Fibroblast of lung (primary cell): ENCODE data around the gene CALM1. TPM values are rescaled to one million over a fixed set of nuclear protein-coding genes. Genes with fewer than 3 reads are reported as not detected.
A peak's percentile ranks its signal among the peaks of the same experiment; 100 is the strongest.

Experiments used
- DNase-seq, 2 donors: peaks; one replicate each; pipeline versions ENCODE4 v3.0.0 to v3.0.0-alpha.2; 2010; ENCODE audit warnings: low read depth in 2 of 2
- H2AFZ ChIP-seq: 2 replicates; pipeline ENCODE4 v1.5.1; 2012; ENCODE audit warnings: low read length, control low read depth, inconsistent platforms
- H3K27ac ChIP-seq: 2 replicates; pipeline ENCODE4 v1.5.1; 2011; ENCODE audit warnings: low read length, control low read depth; ENCODE audit not compliant: insufficient read depth
- H3K27me3 ChIP-seq: 2 replicates; pipeline ENCODE4 v1.5.1; 2011; ENCODE audit warnings: mild to moderate bottlenecking, low read length; ENCODE audit not compliant: control insufficient read depth, insufficient read depth
- H3K36me3 ChIP-seq: 2 replicates; pipeline ENCODE4 v1.5.1; 2011; ENCODE audit warnings: low read length; ENCODE audit not compliant: control insufficient read depth, insufficient read depth
- H3K4me1 ChIP-seq: 2 replicates; pipeline ENCODE4 v1.5.1; 2011; ENCODE audit warnings: low read length; ENCODE audit not compliant: control insufficient read depth, insufficient read depth; ENCODE audit errors: extremely low read depth
- H3K4me2 ChIP-seq: 2 replicates; pipeline ENCODE4 v1.5.1; 2011; ENCODE audit warnings: low read length, control low read depth; ENCODE audit not compliant: insufficient read depth; ENCODE audit errors: extremely low read depth
- H3K4me3 ChIP-seq, 4 experiments: fragments of 200-600 bp in 1 of 4; sonication (generic) in 1 of 4; replicated peaks in 1 of 4; 2 replicates each; pipeline ENCODE4 v1.5.1; 2011 to 2016; ENCODE audit warnings: low read length in 4 of 4, low read depth in 3 of 4, mild to moderate bottlenecking in 3 of 4, control low read depth in 2 of 4, inconsistent platforms in 1 of 4, mixed read lengths in 1 of 4; ENCODE audit not compliant: insufficient read depth in 1 of 4; ENCODE audit errors: control extremely low read depth in 1 of 4
- H3K79me2 ChIP-seq: 2 replicates; pipeline ENCODE4 v1.5.1; 2012; ENCODE audit warnings: mild to moderate bottlenecking, low read length, inconsistent platforms; ENCODE audit not compliant: control insufficient read depth, insufficient read depth
- H3K9ac ChIP-seq: 2 replicates; pipeline ENCODE4 v1.5.1; 2011; ENCODE audit warnings: mild to moderate bottlenecking, low read length, control low read depth; ENCODE audit not compliant: insufficient read depth
- H3K9me3 ChIP-seq: 2 replicates; pipeline ENCODE4 v1.5.1; 2012; ENCODE audit warnings: low read depth, low read length; ENCODE audit not compliant: control insufficient read depth, insufficient read depth
- H4K20me1 ChIP-seq: 2 replicates; pipeline ENCODE4 v1.5.1; 2011; ENCODE audit warnings: low read length; ENCODE audit not compliant: control insufficient read depth, insufficient read depth; ENCODE audit errors: extremely low read depth
- CTCF ChIP-seq, 2 donors: IDR thresholded peaks in 1 of 2; conservative IDR thresholded peaks in 1 of 2; 1 replicate in 1 of 2; 2 replicates in 1 of 2; pipeline ENCODE4 v1.5.1; 2011 to 2012; ENCODE audit warnings: low read length in 2 of 2, control low read depth in 1 of 2, inconsistent platforms in 1 of 2, low read depth in 1 of 2, mild to moderate bottlenecking in 1 of 2
- EZH2 ChIP-seq: IDR thresholded peaks from 2 replicates; pipeline ENCODE4 v1.5.1; 2012; ENCODE audit warnings: low read length, control low read depth, mild to moderate bottlenecking; ENCODE audit errors: missing control alignments
- polyA minus RNA-seq: library from RNA; depleted of rRNA, polyadenylated mRNA; stranded (reverse); fragments of >200 nt; gene quantifications from 2 replicates; pipeline ENCODE4 v1.2.3, GENCODE V29; 2011; ENCODE audit warnings: low replicate concordance
- polyA plus RNA-seq, 2 donors: library from polyadenylated mRNA; depleted of rRNA in 1 of 2; stranded (reverse) in 1 of 2; unstranded in 1 of 2; fragments of >200 nt; gene quantifications; 2 replicates each; pipeline ENCODE4 v1.2.1, GENCODE V29; 2011 to 2012; ENCODE audit warnings: missing spikeins in 1 of 2
- total RNA-seq: library from RNA; depleted of rRNA; stranded (reverse); fragments of >200 nt; gene quantifications from 2 replicates; pipeline ENCODE4 v1.2.1, GENCODE V29; 2014

The CALM1 gene
- total RNA-seq (269 and 632 TPM in 2 replicates), polyA plus RNA-seq (620 and 700 TPM in 2 replicates), polyA minus RNA-seq (38.2 and 45.4 TPM in 2 replicates)
- 339 and 423 TPM in 2 replicates for polyA plus RNA-seq (2012)

GRCh38 chr14:90396341-90397339 is at the start of gene CALM1:
Gene CALM1 (plus strand): TSS chr14:90397029. CDS start chr14:90397231, 202 bp downstream.
- Histone ChIP-seq H3K4me1 (peaks cover 12% of the 10 kb centered on the region), H3K9ac (peak within 1 kb of the TSS; percentile 83), H3K27ac (peak within 1 kb of the TSS; percentile 53), H3K9me3 (no peaks in the 10 kb centered on the region), H3K4me2 (peak within 1 kb of the TSS; percentile 98), H3K79me2 (peaks cover 38% of the 10 kb centered on the region), H4K20me1 (peaks cover 12% of the 10 kb centered on the region), H3K27me3 (no peaks in the 10 kb centered on the region), H3K4me3 (peak within 1 kb of the TSS; percentile 76 to 94 (median 84)), H3K36me3 (peaks cover 6% of the 10 kb centered on the region), H2AFZ (peak within 1 kb of the TSS; percentile 90)
- peak; percentile 96 for DNase-seq
- no peak for TF ChIP-seq CTCF (conservative IDR thresholded peaks at IDR 0.05 in 1 of 2, IDR thresholded peaks at IDR 0.05 in 1 of 2; ENCODE audit: low read depth in 1 of 2, low read length in 2 of 2)
- TF ChIP-seq EZH2, result no peak

GRCh38 chr14:90348270-90348669 is 48.6 kb upstream of the CALM1 start:
- no peak for TF ChIP-seq CTCF (conservative IDR thresholded peaks at IDR 0.05 in 1 of 2, IDR thresholded peaks at IDR 0.05 in 1 of 2; ENCODE audit: low read depth in 1 of 2, low read length in 2 of 2)
- no peak for TF ChIP-seq EZH2
- Histone ChIP-seq H3K4me1 (no peaks in the 10 kb centered on the region), H3K36me3 (no peaks in the 10 kb centered on the region), H3K27me3 (no peaks in the 10 kb centered on the region), H3K27ac (no peak overlapping the region), H2AFZ (no peak overlapping the region), H3K9me3 (no peaks in the 10 kb centered on the region), H3K4me2 (no peak overlapping the region), H4K20me1 (no peaks in the 10 kb centered on the region), H3K9ac (no peak overlapping the region), H3K4me3 (no peak overlapping the region), H3K79me2 (no peaks in the 10 kb centered on the region)
- no peak for DNase-seq

GRCh38 chr14:90349739-90350138 is 47.1 kb upstream of the CALM1 start:
- no peak overlapping the region for H3K4me3 ChIP-seq
- no peaks in the 10 kb centered on the region for H3K4me1 ChIP-seq
- no peak overlapping the region for H3K27ac ChIP-seq
- H3K79me2 ChIP-seq, result no peaks in the 10 kb centered on the region
- H2AFZ ChIP-seq, result no peak overlapping the region
- no peak for DNase-seq
- no peaks in the 10 kb centered on the region for H3K9me3 ChIP-seq
- H3K9ac ChIP-seq, result no peak overlapping the region
- no peak overlapping the region for H3K4me2 ChIP-seq
- H3K36me3 ChIP-seq, result no peaks in the 10 kb centered on the region
- H4K20me1 ChIP-seq, result no peaks in the 10 kb centered on the region
- H3K27me3 ChIP-seq, result no peaks in the 10 kb centered on the region
- TF ChIP-seq CTCF (conservative IDR thresholded peaks at IDR 0.05 in 1 of 2, IDR thresholded peaks at IDR 0.05 in 1 of 2; ENCODE audit: low read depth in 1 of 2, low read length in 2 of 2) (no peak), EZH2 (no peak)
